Mesenchymal stem cell (in vitro differentiated cells and primary cell): Measurements from ENCODE around the gene RBMS1.

ENCODE experiments used
- DNase-seq: peaks from one replicate; pipeline ENCODE4 v3.0.0-alpha.2; 2013
- H2AFZ ChIP-seq: one replicate; pipeline ENCODE4 v1.6.1; 2013; ENCODE audit warnings: low read depth, mild to moderate bottlenecking, control low read depth, inconsistent platforms, low read length, moderate library complexity
- H2AK5ac ChIP-seq: 2 replicates; pipeline ENCODE4 v1.6.1; 2013; ENCODE audit warnings: low read length, moderate library complexity, mild to moderate bottlenecking, inconsistent platforms; ENCODE audit not compliant: severe bottlenecking
- H2BK120ac ChIP-seq: one replicate; pipeline ENCODE4 v1.6.1; 2013; ENCODE audit warnings: low read depth, mild to moderate bottlenecking, inconsistent platforms, low read length, moderate library complexity
- H2BK12ac ChIP-seq, 2 experiments: one replicate each; pipeline ENCODE4 v1.6.1; 2013; ENCODE audit warnings: inconsistent platforms in 2 of 2, low read length in 2 of 2, mild to moderate bottlenecking in 2 of 2, moderate library complexity in 2 of 2, control low read depth in 1 of 2
- H2BK15ac ChIP-seq: one replicate; pipeline ENCODE4 v1.6.1; 2013; ENCODE audit warnings: mild to moderate bottlenecking, low read depth, inconsistent platforms; ENCODE audit not compliant: poor library complexity, severe bottlenecking
- H2BK5ac ChIP-seq: 2 replicates; pipeline ENCODE4 v1.6.1; 2013; ENCODE audit warnings: low read depth, mild to moderate bottlenecking, low read length, control low read depth, inconsistent platforms; ENCODE audit not compliant: poor library complexity, severe bottlenecking
- H3K14ac ChIP-seq, 2 experiments: one replicate each; pipeline ENCODE4 v1.6.1; 2013; ENCODE audit warnings: inconsistent platforms in 2 of 2, low read length in 2 of 2, control low read depth in 1 of 2, mild to moderate bottlenecking in 1 of 2, moderate library complexity in 1 of 2
- H3K18ac ChIP-seq, 2 experiments: one replicate each; pipeline ENCODE4 v1.6.1; 2013; ENCODE audit warnings: inconsistent platforms in 2 of 2, low read length in 2 of 2, control low read depth in 1 of 2, low read depth in 1 of 2, mild to moderate bottlenecking in 1 of 2
- H3K23ac ChIP-seq, 2 experiments: one replicate each; pipeline ENCODE4 v1.6.1; 2013; ENCODE audit warnings: inconsistent platforms in 2 of 2, low read length in 2 of 2, mild to moderate bottlenecking in 2 of 2, moderate library complexity in 2 of 2, control low read depth in 1 of 2
- H3K27ac ChIP-seq: 2 replicates; pipeline ENCODE4 v1.5.1; 2013; ENCODE audit warnings: mild to moderate bottlenecking, moderate library complexity, low read length, control low read depth, inconsistent platforms; ENCODE audit not compliant: poor library complexity, severe bottlenecking
- H3K27me3 ChIP-seq, 2 experiments: 2 replicates each; pipeline versions ENCODE4 v1.6.1 to v1.7.0; 2013; ENCODE audit warnings: low read length in 2 of 2, mild to moderate bottlenecking in 2 of 2, moderate library complexity in 2 of 2, control low read depth in 1 of 2, inconsistent platforms in 1 of 2; ENCODE audit not compliant: control insufficient read depth in 1 of 2, insufficient read depth in 1 of 2
- H3K36me3 ChIP-seq, 2 experiments: 2 replicates each; pipeline versions ENCODE4 v1.6.1 to v1.7.0; 2013; ENCODE audit warnings: low read length in 2 of 2, control low read depth in 1 of 2, inconsistent platforms in 1 of 2, low read depth in 1 of 2, mild to moderate bottlenecking in 1 of 2; ENCODE audit not compliant: insufficient read depth in 2 of 2, control insufficient read depth in 1 of 2
- H3K4ac ChIP-seq, 2 experiments: one replicate each; pipeline ENCODE4 v1.6.1; 2013; ENCODE audit warnings: inconsistent platforms in 2 of 2, low read length in 2 of 2, mild to moderate bottlenecking in 2 of 2, moderate library complexity in 2 of 2, control low read depth in 1 of 2, low read depth in 1 of 2
- H3K4me1 ChIP-seq: 2 replicates; pipeline ENCODE4 v1.6.1; 2013; ENCODE audit warnings: low read depth, low read length, control low read depth; ENCODE audit not compliant: control insufficient read depth, insufficient read depth
- H3K4me2 ChIP-seq: 2 replicates; pipeline ENCODE4 v1.6.1; 2013; ENCODE audit warnings: low read length, mild to moderate bottlenecking, inconsistent platforms; ENCODE audit not compliant: poor library complexity, severe bottlenecking
- H3K4me3 ChIP-seq, 2 experiments: 2 replicates each; pipeline versions ENCODE4 v1.5.1 to v1.7.0; 2013; ENCODE audit warnings: low read length in 2 of 2, mild to moderate bottlenecking in 2 of 2, control low read depth in 1 of 2, low read depth in 1 of 2; ENCODE audit not compliant: insufficient read depth in 1 of 2
- H3K79me1 ChIP-seq: replicated peaks from 2 replicates; pipeline ENCODE4 v1.6.1; 2013; ENCODE audit warnings: mild to moderate bottlenecking, control low read depth, low read length, inconsistent platforms; ENCODE audit not compliant: poor library complexity, severe bottlenecking
- H3K9ac ChIP-seq: 2 replicates; pipeline ENCODE4 v1.7.0; 2013; ENCODE audit warnings: mild to moderate bottlenecking, low read length, moderate library complexity
- H3K9me3 ChIP-seq: 2 replicates; pipeline ENCODE4 v1.7.0; 2013; ENCODE audit warnings: mild to moderate bottlenecking, low read length; ENCODE audit not compliant: control insufficient read depth
- H4K8ac ChIP-seq: one replicate; pipeline ENCODE4 v1.6.1; 2013; ENCODE audit warnings: inconsistent platforms, mild to moderate bottlenecking, low read length, moderate library complexity
- H4K91ac ChIP-seq: one replicate; pipeline ENCODE4 v1.6.1; 2013; ENCODE audit warnings: mild to moderate bottlenecking, low read length, inconsistent platforms
- WGBS: methylation state at CpG from one replicate; pipeline ENCODE4 v1.1.7; 2013; ENCODE audit warnings: mixed read lengths; 5-methylcytosine and 5-hydroxymethylcytosine counted together

The RBMS1 gene

DNA sequence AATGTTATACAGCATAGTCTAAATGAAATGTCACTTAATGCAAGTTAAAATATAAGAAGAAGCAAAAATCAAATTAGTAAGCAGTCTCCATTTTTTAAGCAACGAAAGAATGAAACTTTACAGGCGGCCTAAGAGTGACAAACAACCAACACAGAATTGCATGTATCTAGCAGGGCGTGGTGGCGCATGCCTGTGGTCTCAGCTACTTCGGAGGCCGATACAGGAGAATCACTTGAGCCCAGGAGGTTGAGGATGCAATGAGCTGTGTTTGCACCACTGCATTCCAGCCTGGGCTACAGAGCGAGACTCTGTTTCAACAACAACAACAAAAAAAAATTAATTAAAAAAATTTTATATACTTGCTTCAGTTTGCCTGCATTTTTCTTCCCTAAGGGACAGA, 16.6 kb downstream of the RBMS1 start:
- Histone ChIP-seq H2BK15ac (no peak overlapping the region), H3K18ac (peak overlapping the region in 1 of 2 experiments; percentile 34), H3K27me3 (no peaks in the 10 kb centered on the region), H2BK120ac (no peak overlapping the region), H4K8ac (no peak overlapping the region), H3K27ac (no peak overlapping the region), H3K4me1 (peaks cover 14% of the 10 kb centered on the region), H3K4me2 (no peak overlapping the region), H3K36me3 (peaks cover 3 to 14% of the 10 kb centered on the region in 2 experiments), H3K4me3 (no peak overlapping the region), H2BK12ac (no peak overlapping the region), H3K9ac (no peak overlapping the region), H2AK5ac (no peak overlapping the region), H4K91ac (no peak overlapping the region), H3K4ac (no peak overlapping the region), H3K14ac (peak overlapping the region in 1 of 2 experiments; percentile 81), H3K9me3 (no peaks in the 10 kb centered on the region), H2BK5ac (no peak overlapping the region), H3K23ac (peak overlapping the region in 1 of 2 experiments; percentile 83), H2AFZ (no peak overlapping the region), H3K79me1 (peaks cover 9% of the 10 kb centered on the region)
- WGBS, result 58% methylated on average over 7 of the region's 7 CpGs
- peak; percentile 67 for DNase-seq

GRCh38 chr2:160474891-160475787, 18.5 kb downstream of the RBMS1 start:
- H3K14ac ChIP-seq, result no peak overlapping the region
- H2BK120ac ChIP-seq, result no peak overlapping the region
- no peak overlapping the region for H3K9ac ChIP-seq
- peak overlapping the region; percentile 34 for H3K4me2 ChIP-seq
- H2BK15ac ChIP-seq, result no peak overlapping the region
- H3K27ac ChIP-seq, result peak overlapping the region; percentile 26
- no peak overlapping the region for H2AFZ ChIP-seq
- peak; percentile 32 for DNase-seq
- H3K23ac ChIP-seq, result no peak overlapping the region
- no peak overlapping the region for H3K4me3 ChIP-seq
- peaks cover 3 to 14% of the 10 kb centered on the region in 2 experiments for H3K36me3 ChIP-seq
- H3K18ac ChIP-seq, result peak overlapping the region; percentile 80 to 94
- H3K4ac ChIP-seq, result peak overlapping the region in 1 of 2 experiments; percentile 80
- peaks cover 14% of the 10 kb centered on the region for H3K4me1 ChIP-seq
- peaks cover 11% of the 10 kb centered on the region for H3K79me1 ChIP-seq
- 62% methylated on average over 7 of the region's 7 CpGs for WGBS
- peak overlapping the region; percentile 89 to 91 for H2BK12ac ChIP-seq
- no peak overlapping the region for H2BK5ac ChIP-seq
- H4K8ac ChIP-seq, result peak overlapping the region; percentile 93
- H2AK5ac ChIP-seq, result peak overlapping the region; percentile 94
- peak overlapping the region; percentile 92 for H4K91ac ChIP-seq
- H3K27me3 ChIP-seq, result no peaks in the 10 kb centered on the region
- no peaks in the 10 kb centered on the region for H3K9me3 ChIP-seq

DNA sequence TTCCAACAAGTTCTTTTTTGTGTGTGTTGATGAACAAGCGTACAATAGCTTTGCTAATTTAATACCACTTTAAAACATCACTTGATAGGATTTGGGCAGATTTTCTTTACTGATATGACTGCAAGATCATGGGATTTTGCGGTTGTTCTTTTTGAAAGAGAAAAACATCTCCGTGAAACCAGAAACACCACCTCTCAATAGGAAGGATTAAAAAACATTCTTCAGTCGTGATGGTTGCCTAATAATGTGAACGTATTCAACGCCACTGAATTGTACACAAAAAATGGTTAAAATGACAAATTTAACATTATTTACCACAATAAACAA, 19.3 kb downstream of the RBMS1 start:
- H3K4me3 ChIP-seq, result no peak overlapping the region
- H2BK12ac ChIP-seq, result no peak overlapping the region
- no peak overlapping the region for H2AFZ ChIP-seq
- no peaks in the 10 kb centered on the region for H3K27me3 ChIP-seq
- no peak overlapping the region for H2BK120ac ChIP-seq
- H2AK5ac ChIP-seq, result no peak overlapping the region
- H2BK15ac ChIP-seq, result no peak overlapping the region
- no peaks in the 10 kb centered on the region for H3K9me3 ChIP-seq
- H3K4me2 ChIP-seq, result no peak overlapping the region
- no peak overlapping the region for H3K9ac ChIP-seq
- H3K23ac ChIP-seq, result no peak overlapping the region
- H3K18ac ChIP-seq, result no peak overlapping the region
- no peak overlapping the region for H3K14ac ChIP-seq
- peak; percentile 51 for DNase-seq
- H2BK5ac ChIP-seq, result no peak overlapping the region
- peaks cover 2 to 14% of the 10 kb centered on the region in 2 experiments for H3K36me3 ChIP-seq
- H4K91ac ChIP-seq, result no peak overlapping the region
- H3K4ac ChIP-seq, result no peak overlapping the region
- peaks cover 10% of the 10 kb centered on the region for H3K79me1 ChIP-seq
- WGBS, result 86% methylated on average over 2 of the region's 6 CpGs
- H3K27ac ChIP-seq, result no peak overlapping the region
- H3K4me1 ChIP-seq, result peaks cover 12% of the 10 kb centered on the region
- no peak overlapping the region for H4K8ac ChIP-seq

DNA sequence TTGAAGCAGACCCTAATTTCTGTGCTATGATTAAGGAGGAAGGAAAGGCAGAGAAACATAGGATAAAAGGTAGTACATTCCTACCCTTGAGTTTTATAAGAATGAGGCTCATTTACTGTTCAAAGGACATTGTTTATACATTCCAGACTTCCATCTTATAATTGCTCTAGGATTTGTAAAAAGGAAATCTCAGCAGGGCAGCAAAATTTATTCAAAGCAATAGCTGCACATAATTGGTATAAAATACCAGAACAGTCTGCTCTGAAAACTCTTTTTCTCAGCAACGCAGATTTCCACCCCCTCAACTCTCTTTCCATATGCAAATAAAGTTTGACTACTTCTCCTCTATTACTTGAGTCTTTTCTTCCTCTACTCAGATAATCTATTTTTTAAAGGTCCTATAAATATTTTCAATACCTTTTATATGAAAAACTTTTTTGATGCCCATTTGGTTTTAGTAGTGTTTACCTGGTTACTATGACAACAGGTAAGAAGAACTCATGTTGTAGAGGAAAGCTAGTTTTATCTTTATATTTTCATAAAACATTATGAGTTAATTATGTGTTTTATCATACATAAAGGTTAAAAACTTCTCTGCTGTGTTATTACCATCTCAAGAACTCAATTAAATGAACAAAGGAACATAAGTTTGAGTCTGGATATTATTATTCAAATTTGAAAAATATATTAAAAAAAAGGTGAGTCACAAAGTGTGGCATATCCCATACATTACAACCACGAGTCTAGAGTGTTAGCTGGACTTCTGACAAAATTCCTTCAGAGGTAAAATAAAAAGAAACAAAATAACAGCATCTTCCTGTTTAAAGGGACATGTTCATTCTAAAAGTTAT, 19.9 kb downstream of the RBMS1 start:
- Histone ChIP-seq H3K18ac (no peak overlapping the region), H2BK120ac (no peak overlapping the region), H2BK5ac (no peak overlapping the region), H3K27me3 (no peaks in the 10 kb centered on the region), H2AFZ (no peak overlapping the region), H3K79me1 (peaks cover 10% of the 10 kb centered on the region), H3K23ac (no peak overlapping the region), H2BK15ac (no peak overlapping the region), H3K9me3 (no peaks in the 10 kb centered on the region), H3K27ac (no peak overlapping the region), H4K8ac (no peak overlapping the region), H2BK12ac (no peak overlapping the region), H3K9ac (no peak overlapping the region), H4K91ac (no peak overlapping the region), H3K4me1 (peaks cover 9% of the 10 kb centered on the region), H3K4me3 (no peak overlapping the region), H2AK5ac (no peak overlapping the region), H3K36me3 (peaks cover 0 to 11% of the 10 kb centered on the region in 2 experiments), H3K14ac (no peak overlapping the region), H3K4me2 (no peak overlapping the region), H3K4ac (no peak overlapping the region)
- 68% methylated on average over 1 of the region's 2 CpGs for WGBS
- peak; percentile 33 for DNase-seq
